SW480 (cell line): Measurements from ENCODE around the gene NOC4L.
"Not testable (repeated sequence)": the region's sequence is repeated elsewhere in the genome, so short reads cannot be mapped to it uniquely, and the experiment has no call there.

ENCODE experiments used
- DNase-seq: peaks from one replicate; pipeline ENCODE4 v3.0.0-alpha.2; 2016; ENCODE audit warnings: low spot score

Gene NOC4L

GRCh38 chr12:132182206-132182710 lies 38.0 kb downstream of the NOC4L start:
- DNase-seq, result no peak

- no peak for DNase-seq
Measured at GRCh38 chr12:132182711-132183365, 38.6 kb downstream of the NOC4L start.

DNA sequence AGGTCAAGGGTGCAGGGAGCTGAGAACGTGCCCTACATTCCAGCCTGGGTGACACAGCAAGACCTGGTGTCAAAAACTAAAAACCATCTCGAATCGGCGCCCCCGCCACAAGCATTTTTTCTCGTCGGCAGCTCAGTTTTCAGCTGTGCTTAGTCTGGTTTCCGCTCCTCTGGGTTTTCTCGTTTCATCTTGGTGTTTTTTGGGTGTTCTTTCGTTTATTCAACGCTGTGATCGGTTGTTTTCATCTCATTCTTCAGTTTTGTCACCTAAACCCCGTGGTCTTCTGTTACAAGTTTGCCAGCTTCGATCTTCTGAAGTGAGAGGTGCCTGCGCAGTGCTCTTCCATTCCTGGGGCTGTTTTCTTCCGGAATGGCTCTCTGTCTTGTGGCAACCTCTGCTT lies 41.4 kb downstream of the NOC4L start:
- no peak for DNase-seq

- DNase-seq, result no peak
Measured at GRCh38 chr12:132186208-132186856, 42.1 kb downstream of the NOC4L start.

DNA sequence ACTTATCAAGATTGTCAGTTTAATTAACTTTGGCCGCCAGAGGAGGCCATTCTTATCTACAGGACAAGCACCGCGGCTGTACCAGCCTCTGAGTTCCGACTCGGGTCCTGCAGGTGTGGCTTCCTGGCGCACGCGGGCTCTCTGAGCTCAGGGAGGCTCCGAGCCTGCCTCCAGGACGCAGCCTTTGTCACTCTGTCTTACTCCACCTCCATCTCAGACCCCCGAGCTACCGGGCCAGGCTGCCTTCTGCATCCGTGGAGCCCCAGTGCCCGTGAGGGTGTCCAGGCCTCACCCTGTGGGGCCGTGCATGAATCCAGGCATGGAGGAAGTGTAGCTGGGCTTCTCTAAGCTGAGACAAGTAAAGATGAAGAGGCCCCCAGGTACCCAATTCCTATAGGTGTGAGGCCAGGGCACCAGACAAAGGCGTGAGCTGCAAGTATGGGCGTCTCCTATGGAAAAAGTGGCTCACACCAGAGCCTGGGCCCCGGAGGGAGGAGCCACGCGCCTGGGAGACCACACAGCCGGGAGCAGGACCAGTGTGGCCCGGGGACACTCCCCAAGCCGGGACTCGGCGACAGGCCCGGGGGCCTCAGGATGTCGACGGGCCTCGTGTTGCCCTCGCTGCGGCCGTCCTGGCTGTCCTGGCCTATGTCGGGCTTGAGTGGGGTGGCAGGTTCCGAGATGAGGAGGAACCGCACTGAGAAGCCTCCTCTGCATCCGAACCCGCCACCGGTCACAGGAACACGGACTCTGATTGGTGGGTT lies 42.8 kb downstream of the NOC4L start:
- no peak for DNase-seq

- DNase-seq, result no peak
Measured at GRCh38 chr12:132187646-132188450, 43.6 kb downstream of the NOC4L start.

- no peak for DNase-seq
Measured at GRCh38 chr12:132188451-132188901, 44.2 kb downstream of the NOC4L start.

DNA sequence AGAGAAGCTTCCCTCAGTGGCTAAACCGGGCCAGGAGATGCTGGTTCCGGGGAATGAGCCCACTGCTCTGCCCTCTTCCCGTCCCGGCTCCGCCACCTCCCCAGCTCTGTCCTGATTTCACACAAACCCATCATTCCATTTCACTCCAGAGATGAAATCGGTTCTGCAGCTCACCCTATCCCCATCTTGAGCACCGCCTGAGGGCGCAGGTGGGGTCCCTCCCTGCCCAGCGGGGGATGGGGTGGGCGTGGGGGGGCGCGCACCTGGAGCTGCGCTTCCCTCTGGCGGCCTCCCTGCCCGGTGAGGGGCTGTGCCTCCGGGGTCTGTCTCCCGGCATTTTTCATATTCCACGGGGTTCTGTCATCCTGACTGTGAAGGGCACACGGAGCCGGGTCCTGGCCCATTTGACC lies 44.7 kb downstream of the NOC4L start:
- DNase-seq, result no peak

GRCh38 chr12:132189378-132190011 lies 45.2 kb downstream of the NOC4L start:
- DNase-seq, result peak; percentile 89

GRCh38 chr12:132190012-132190755 lies 45.9 kb downstream of the NOC4L start:
- DNase-seq, result no peak

GRCh38 chr12:132190834-132191500 lies 46.7 kb downstream of the NOC4L start:
- no peak for DNase-seq

DNA sequence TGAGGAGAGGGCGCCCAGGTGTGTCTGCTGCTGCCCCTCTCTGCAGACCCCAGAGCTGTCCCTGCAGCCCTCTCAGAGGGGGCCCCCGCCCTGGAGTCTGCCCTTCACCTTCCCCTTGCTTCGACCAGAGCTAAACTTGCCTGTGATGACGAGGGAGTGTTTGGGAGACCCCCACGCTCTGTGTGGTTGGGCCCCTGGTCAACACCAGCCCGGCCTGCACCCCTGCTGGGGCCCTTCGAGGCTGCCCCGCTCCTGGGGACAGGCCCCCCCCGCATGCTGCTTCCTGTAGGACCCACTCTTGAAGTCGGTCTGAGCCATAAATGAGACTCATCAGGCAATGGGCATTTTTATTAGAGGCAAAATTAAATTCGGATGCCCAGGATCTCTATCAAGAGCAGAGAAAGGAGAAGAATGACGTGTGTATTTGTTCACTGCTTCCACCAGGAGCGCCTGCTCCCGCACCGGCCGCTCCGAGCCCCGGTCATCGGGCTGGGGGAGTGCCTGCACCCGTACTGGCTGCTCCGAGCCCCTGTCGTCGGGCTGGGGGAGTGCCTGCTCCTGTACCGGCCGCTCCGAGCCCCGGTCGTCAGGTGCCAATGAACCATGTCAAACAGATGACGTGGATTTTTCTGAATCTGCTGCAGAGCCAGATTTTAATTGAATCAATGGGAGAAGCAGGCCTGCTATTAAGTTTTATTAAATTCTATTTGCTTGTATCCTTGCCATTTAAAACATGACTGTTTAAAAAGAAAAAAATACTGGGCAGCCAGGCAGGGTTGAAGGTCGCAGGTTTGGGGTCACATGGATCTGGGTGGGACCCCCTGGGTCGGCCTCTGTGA lies 47.7 kb downstream of the NOC4L start:
- no peak for DNase-seq

GRCh38 chr12:132194056-132194455 lies 49.8 kb downstream of the NOC4L start:
- no peak for DNase-seq

GRCh38 chr12:132194556-132194955 lies 50.3 kb downstream of the NOC4L start:
- DNase-seq, result no peak

- not testable (repeated sequence) for DNase-seq
Measured at GRCh38 chr12:132195242-132195641, 51.0 kb downstream of the NOC4L start.

DNA sequence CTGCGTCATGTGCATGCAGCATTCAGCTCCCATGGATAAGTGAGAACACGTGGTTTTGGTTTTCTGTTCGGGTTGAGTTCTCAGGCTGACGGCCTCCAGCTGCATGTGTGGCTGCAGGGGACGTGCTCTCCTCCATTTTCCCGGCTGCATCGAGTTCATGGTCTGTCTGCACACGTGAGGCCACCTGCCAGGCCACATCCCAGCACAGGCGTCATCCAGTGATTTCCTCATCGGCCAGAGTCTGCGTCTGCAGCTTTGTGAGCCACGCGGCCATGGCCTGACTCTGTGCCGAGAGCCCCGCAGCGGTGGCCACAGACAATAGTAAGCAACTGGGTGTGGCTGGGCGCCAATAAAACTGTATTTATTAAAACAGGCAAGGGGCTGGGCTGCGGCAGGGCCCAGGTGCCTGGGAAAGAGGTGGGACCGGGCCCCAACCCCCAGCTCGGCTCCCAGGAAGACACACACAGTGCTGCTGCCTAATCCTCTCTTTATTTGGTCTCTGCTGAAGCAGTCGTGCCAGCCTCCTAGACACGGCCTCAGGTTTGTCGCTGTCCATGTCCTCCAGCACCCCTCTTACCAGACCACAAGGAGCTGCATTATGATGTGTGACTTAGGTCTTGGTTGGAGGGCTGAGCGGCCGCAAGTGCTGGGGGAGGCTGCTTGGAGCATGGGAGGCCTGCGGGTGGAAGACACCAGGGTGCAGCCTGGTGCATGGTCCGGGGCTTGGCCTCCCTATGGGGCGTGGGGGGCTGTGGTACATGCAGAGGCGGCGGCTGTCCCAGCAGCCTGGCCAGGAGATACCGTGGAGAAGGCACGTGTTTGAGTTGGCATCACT lies 52.0 kb downstream of the NOC4L start:
- peak; percentile 67 for DNase-seq

DNA sequence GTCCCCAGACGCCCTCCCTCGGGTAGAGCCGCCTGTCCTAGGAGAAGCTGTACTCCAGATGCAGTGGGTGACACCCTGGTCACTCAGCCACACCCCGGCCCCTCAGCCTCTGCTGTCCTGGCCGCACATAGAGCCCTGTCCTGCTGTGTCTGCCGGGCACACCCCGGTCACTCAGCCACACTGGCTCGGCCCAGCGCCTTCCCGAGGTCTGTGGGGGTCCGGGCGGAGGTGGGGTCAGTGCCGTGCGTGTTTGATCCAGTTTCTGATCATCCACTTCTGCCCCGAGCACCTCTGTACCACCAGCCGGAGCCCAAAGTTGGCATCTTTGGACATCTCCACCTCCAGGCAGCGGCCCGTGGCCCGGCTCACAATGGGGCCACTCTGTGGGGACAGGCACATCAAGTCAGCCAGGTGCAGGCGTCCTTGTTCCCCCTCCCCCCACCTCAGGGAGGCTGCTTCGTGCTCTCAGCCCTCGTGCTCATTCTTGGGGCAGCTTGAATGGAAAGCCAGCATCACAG lies 52.7 kb downstream of the NOC4L start:
- no peak for DNase-seq
